Tibial artery (tissue), 4 donors: Measurements from ENCODE around the gene EYS.

ENCODE experiments used
- DNase-seq, 2 donors: peaks; one replicate each; pipeline ENCODE4 v3.0.0-alpha.2; 2019
- H3K27ac ChIP-seq, 2 donors: fragments of 200-600 bp; sonication (generic) in 1 of 2; 1 replicate in 1 of 2; 2 replicates in 1 of 2; pipeline ENCODE4 v1.5.1; 2018 to 2019; ENCODE audit warnings: mild to moderate bottlenecking in 1 of 2
- H3K27me3 ChIP-seq, 2 donors: fragments of 200-600 bp; sonication (generic) in 1 of 2; one replicate each; pipeline versions ENCODE4 v1.5.1 to v1.6.0; 2016 to 2019
- H3K36me3 ChIP-seq, 3 donors: fragments of 200-600 bp; sonication (generic) in 2 of 3; one replicate each; pipeline ENCODE4 v1.5.1; 2016 to 2019; ENCODE audit warnings: mild to moderate bottlenecking in 2 of 3
- H3K4me1 ChIP-seq, 4 donors: fragments of 200-600 bp; sonication (generic) in 2 of 4; 1 replicate in 3 of 4; 2 replicates in 1 of 4; pipeline ENCODE4 v1.5.1; 2016 to 2019
- H3K4me3 ChIP-seq, 2 donors: fragments of 200-600 bp; sonication (generic) in 1 of 2; 1 replicate in 1 of 2; 2 replicates in 1 of 2; pipeline ENCODE4 v1.5.1; 2018 to 2019; ENCODE audit warnings: mild to moderate bottlenecking in 2 of 2
- H3K9me3 ChIP-seq, 3 donors: fragments of 200-600 bp; sonication (generic) in 1 of 3; one replicate each; pipeline ENCODE4 v1.5.1; 2016 to 2019
- CTCF ChIP-seq, 2 experiments: fragments of 200-600 bp in 1 of 2; fragments of 450-650 bp in 1 of 2; IDR thresholded peaks; one replicate each; pipeline ENCODE4 v1.5.1; 2017 to 2019; ENCODE audit warnings: antibody characterized with exemption in 2 of 2, mild to moderate bottlenecking in 1 of 2, moderate library complexity in 1 of 2
- intact Hi-C: fragments of 100-400 bp; cut with DNase I; formaldehyde crosslinking; loops from one replicate; pipeline ENCODE4 v1.15.0; 2023; ENCODE audit warnings: low total_unique reads

EYS gene

GRCh38 chr6:63886341-63886740 is 1820.7 kb downstream of the EYS start:
- Histone ChIP-seq H3K9me3 (no peaks in the 10 kb centered on the region), H3K27ac (no peak overlapping the region), H3K36me3 (no peaks in the 10 kb centered on the region), H3K27me3 (no peaks in the 10 kb centered on the region), H3K4me1 (no peaks in the 10 kb centered on the region), H3K4me3 (no peak overlapping the region)
- intact Hi-C loops = no loop called here
- no peak for TF ChIP-seq CTCF (IDR thresholded peaks at IDR 0.05)
- no peak for DNase-seq

GRCh38 chr6:63883597-63883996 is 1823.4 kb downstream of the EYS start:
- no peak for DNase-seq
- Histone ChIP-seq H3K36me3 (no peaks in the 10 kb centered on the region), H3K9me3 (peaks cover 0 to 6% (median 3%) of the 10 kb centered on the region in 3 donors), H3K27ac (no peak overlapping the region), H3K4me1 (no peaks in the 10 kb centered on the region), H3K27me3 (no peaks in the 10 kb centered on the region), H3K4me3 (no peak overlapping the region)
- TF ChIP-seq CTCF (IDR thresholded peaks at IDR 0.05) = no peak
- intact Hi-C loops = no loop called here

- no peak overlapping the region for H3K27ac ChIP-seq
- H3K4me1 ChIP-seq = no peaks in the 10 kb centered on the region
- H3K4me3 ChIP-seq = no peak overlapping the region
- TF ChIP-seq CTCF (IDR thresholded peaks at IDR 0.05) = no peak
- no peak for DNase-seq
- intact Hi-C loops = no loop called here
- peaks cover 0 to 9% (median 7%) of the 10 kb centered on the region in 3 donors for H3K9me3 ChIP-seq
- H3K27me3 ChIP-seq = no peaks in the 10 kb centered on the region
- H3K36me3 ChIP-seq = no peaks in the 10 kb centered on the region
Measured at GRCh38 chr6:63882208-63882607, 1824.8 kb downstream of the EYS start.

GRCh38 chr6:63881791-63882190 is 1825.2 kb downstream of the EYS start:
- Histone ChIP-seq H3K9me3 (peaks cover 0 to 9% (median 7%) of the 10 kb centered on the region in 3 donors), H3K4me1 (no peaks in the 10 kb centered on the region), H3K4me3 (no peak overlapping the region), H3K27ac (no peak overlapping the region), H3K27me3 (no peaks in the 10 kb centered on the region), H3K36me3 (no peaks in the 10 kb centered on the region)
- no peak for DNase-seq
- TF ChIP-seq CTCF (IDR thresholded peaks at IDR 0.05) = no peak
- intact Hi-C loops = no loop called here

GRCh38 chr6:63872233-63872632 is 1834.8 kb downstream of the EYS start:
- H3K4me3 ChIP-seq = no peak overlapping the region
- no peak for DNase-seq
- no peaks in the 10 kb centered on the region for H3K27me3 ChIP-seq
- no peaks in the 10 kb centered on the region for H3K4me1 ChIP-seq
- intact Hi-C loops = no loop called here
- no peaks in the 10 kb centered on the region for H3K36me3 ChIP-seq
- no peaks in the 10 kb centered on the region for H3K9me3 ChIP-seq
- H3K27ac ChIP-seq = no peak overlapping the region
- no peak for TF ChIP-seq CTCF (IDR thresholded peaks at IDR 0.05)

GRCh38 chr6:63868351-63868750 is 1838.7 kb downstream of the EYS start:
- Histone ChIP-seq H3K36me3 (no peaks in the 10 kb centered on the region), H3K27ac (no peak overlapping the region), H3K4me1 (no peaks in the 10 kb centered on the region), H3K9me3 (no peaks in the 10 kb centered on the region), H3K27me3 (no peaks in the 10 kb centered on the region), H3K4me3 (no peak overlapping the region)
- TF ChIP-seq CTCF (IDR thresholded peaks at IDR 0.05) = no peak
- DNase-seq = no peak
- intact Hi-C loops = no loop called here
